NCI-H2171 treated with DMSO at 0.1 percent for 48 hours (cell line): ENCODE data around the gene CCL3.
"Not testable (repeated sequence)": the region's sequence is repeated elsewhere in the genome, so short reads cannot be mapped to it uniquely, and the experiment has no call there.

Experiments used
- DNase-seq: peaks from one replicate; lab custom pipeline; 2025; lab: John Stamatoyannopoulos, UW

Gene CCL3

GRCh38 chr17:36089888-36090836 is at the start of gene CCL3:
Gene CCL3, minus strand, starts transcription at chr17:36090143. Its CDS starts 85 bp downstream, at chr17:36090058.
- no peak for DNase-seq

GRCh38 chr17:36136439-36136838 is 46.5 kb upstream of the CCL3 start:
- DNase-seq, result no peak

- DNase-seq, result no peak
Measured at GRCh38 chr17:36136036-36136435, 46.1 kb upstream of the CCL3 start.

GRCh38 chr17:36135465-36135864 is 45.5 kb upstream of the CCL3 start:
- DNase-seq, result no peak

GRCh38 chr17:36133602-36134236 is 43.8 kb upstream of the CCL3 start:
- peak; percentile 3 for DNase-seq

GRCh38 chr17:36132421-36132831 is 42.5 kb upstream of the CCL3 start:
- no peak for DNase-seq

- no peak for DNase-seq
Measured at GRCh38 chr17:36131931-36132330, 42.0 kb upstream of the CCL3 start.

- no peak for DNase-seq
Measured at GRCh38 chr17:36131421-36131820, 41.5 kb upstream of the CCL3 start.

- DNase-seq, result no peak
Measured at GRCh38 chr17:36130346-36130745, 40.4 kb upstream of the CCL3 start.

GRCh38 chr17:36129616-36130015 is 39.7 kb upstream of the CCL3 start:
- DNase-seq, result no peak

GRCh38 chr17:36128411-36128978 is 38.6 kb upstream of the CCL3 start:
- no peak for DNase-seq

GRCh38 chr17:36127911-36128310 is 38.0 kb upstream of the CCL3 start:
- DNase-seq, result no peak

GRCh38 chr17:36127199-36127893 is 37.4 kb upstream of the CCL3 start:
- no peak for DNase-seq

GRCh38 chr17:36124879-36125824 is 35.2 kb upstream of the CCL3 start:
- DNase-seq, result no peak

GRCh38 chr17:36123431-36123830 is 33.5 kb upstream of the CCL3 start:
- no peak for DNase-seq

GRCh38 chr17:36121099-36121498 is 31.2 kb upstream of the CCL3 start:
- not testable (repeated sequence) for DNase-seq

GRCh38 chr17:36120221-36120620 is 30.3 kb upstream of the CCL3 start:
- no peak for DNase-seq

- no peak for DNase-seq
Measured at GRCh38 chr17:36118477-36119353, 28.8 kb upstream of the CCL3 start.

- no peak for DNase-seq
Measured at GRCh38 chr17:36117505-36118382, 27.8 kb upstream of the CCL3 start.
